ENCODE data around the gene ATG14.

DNA sequence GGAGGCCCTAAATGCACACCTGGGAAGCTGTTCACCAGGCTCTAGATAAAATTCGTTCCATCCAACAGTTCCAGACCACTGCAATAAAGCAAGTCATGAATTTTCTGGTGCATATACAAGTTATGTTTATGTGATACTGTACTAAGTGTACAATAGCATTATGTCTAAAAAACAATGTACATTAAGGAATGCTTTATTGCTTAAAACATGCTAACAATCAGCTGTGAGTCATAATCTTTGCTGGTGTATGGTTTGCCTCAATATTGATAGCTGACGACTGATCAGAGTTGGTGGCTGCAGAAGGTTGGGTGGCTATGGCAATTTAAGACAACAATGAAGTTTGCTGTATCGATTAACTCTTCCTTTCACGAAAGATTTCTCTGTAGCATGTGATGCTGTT, 52.3 kb downstream of the ATG14 start:
- no peak for TF ChIP-seq ZNF431 (CRISPR knock-in tag; IDR thresholded peaks at IDR 0.05; ENCODE audit: borderline replicate concordance, low read depth)
- no peak for TF ChIP-seq CTCF (CRISPR knock-in tag; IDR thresholded peaks at IDR 0.05)
- TF ChIP-seq RAD21 (CRISPR knock-in tag; IDR thresholded peaks at IDR 0.05) = no peak
- TF ChIP-seq, protein P1, sequence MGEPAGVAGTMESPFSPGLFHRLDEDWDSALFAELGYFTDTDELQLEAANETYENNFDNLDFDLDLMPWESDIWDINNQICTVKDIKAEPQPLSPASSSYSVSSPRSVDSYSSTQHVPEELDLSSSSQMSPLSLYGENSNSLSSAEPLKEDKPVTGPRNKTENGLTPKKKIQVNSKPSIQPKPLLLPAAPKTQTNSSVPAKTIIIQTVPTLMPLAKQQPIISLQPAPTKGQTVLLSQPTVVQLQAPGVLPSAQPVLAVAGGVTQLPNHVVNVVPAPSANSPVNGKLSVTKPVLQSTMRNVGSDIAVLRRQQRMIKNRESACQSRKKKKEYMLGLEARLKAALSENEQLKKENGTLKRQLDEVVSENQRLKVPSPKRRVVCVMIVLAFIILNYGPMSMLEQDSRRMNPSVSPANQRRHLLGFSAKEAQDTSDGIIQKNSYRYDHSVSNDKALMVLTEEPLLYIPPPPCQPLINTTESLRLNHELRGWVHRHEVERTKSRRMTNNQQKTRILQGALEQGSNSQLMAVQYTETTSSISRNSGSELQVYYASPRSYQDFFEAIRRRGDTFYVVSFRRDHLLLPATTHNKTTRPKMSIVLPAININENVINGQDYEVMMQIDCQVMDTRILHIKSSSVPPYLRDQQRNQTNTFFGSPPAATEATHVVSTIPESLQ (CRISPR knock-in tag; conservative IDR thresholded peaks at IDR 0.05) = no peak
- TF ChIP-seq, protein P2, sequence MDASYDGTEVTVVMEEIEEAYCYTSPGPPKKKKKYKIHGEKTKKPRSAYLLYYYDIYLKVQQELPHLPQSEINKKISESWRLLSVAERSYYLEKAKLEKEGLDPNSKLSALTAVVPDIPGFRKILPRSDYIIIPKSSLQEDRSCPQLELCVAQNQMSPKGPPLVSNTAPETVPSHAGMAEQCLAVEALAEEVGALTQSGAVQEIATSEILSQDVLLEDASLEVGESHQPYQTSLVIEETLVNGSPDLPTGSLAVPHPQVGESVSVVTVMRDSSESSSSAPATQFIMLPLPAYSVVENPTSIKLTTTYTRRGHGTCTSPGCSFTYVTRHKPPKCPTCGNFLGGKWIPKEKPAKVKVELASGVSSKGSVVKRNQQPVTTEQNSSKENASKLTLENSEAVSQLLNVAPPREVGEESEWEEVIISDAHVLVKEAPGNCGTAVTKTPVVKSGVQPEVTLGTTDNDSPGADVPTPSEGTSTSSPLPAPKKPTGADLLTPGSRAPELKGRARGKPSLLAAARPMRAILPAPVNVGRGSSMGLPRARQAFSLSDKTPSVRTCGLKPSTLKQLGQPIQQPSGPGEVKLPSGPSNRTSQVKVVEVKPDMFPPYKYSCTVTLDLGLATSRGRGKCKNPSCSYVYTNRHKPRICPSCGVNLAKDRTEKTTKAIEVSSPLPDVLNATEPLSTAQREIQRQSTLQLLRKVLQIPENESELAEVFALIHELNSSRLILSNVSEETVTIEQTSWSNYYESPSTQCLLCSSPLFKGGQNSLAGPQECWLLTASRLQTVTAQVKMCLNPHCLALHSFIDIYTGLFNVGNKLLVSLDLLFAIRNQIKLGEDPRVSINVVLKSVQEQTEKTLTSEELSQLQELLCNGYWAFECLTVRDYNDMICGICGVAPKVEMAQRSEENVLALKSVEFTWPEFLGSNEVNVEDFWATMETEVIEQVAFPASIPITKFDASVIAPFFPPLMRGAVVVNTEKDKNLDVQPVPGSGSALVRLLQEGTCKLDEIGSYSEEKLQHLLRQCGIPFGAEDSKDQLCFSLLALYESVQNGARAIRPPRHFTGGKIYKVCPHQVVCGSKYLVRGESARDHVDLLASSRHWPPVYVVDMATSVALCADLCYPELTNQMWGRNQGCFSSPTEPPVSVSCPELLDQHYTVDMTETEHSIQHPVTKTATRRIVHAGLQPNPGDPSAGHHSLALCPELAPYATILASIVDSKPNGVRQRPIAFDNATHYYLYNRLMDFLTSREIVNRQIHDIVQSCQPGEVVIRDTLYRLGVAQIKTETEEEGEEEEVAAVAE (CRISPR knock-in tag; IDR thresholded peaks at IDR 0.05; ENCODE audit: borderline replicate concordance) = no peak
- no peak for TF ChIP-seq TCF7L2 (IDR thresholded peaks at IDR 0.05; ENCODE audit: low read depth, low read length)
- TF ChIP-seq TCF7 (IDR thresholded peaks at IDR 0.05; ENCODE audit: low read depth) = no peak
- no peak for TF ChIP-seq KDM1A (CRISPR knock-in tag; IDR thresholded peaks at IDR 0.05)
- TF ChIP-seq ARNT2 (CRISPR knock-in tag; IDR thresholded peaks at IDR 0.05; ENCODE audit: low read depth) = no peak
- TF ChIP-seq EP300 (IDR thresholded peaks at IDR 0.05; ENCODE audit: low read depth in 2 of 2, low read length in 2 of 2) = no peak
- no peak for TF ChIP-seq EP300 (CRISPR knock-in tag; IDR thresholded peaks at IDR 0.05; ENCODE audit: borderline replicate concordance)
- no peak for TF ChIP-seq ATF7 (IDR thresholded peaks at IDR 0.05)
- TF ChIP-seq ATF7 (CRISPR knock-in tag; IDR thresholded peaks at IDR 0.05) = no peak
- no peak for TF ChIP-seq BRCA1 (CRISPR knock-in tag; IDR thresholded peaks at IDR 0.05)
- TF ChIP-seq ZNF33A (CRISPR knock-in tag; IDR thresholded peaks at IDR 0.05; ENCODE audit: borderline replicate concordance) = no peak

Data from HepG2 (cell line).